Liver (tissue), 3 donors: ENCODE data around the gene COLEC12.

Experiments
- ATF3 ChIP-seq: IDR thresholded peaks from 2 replicates; pipeline ENCODE4 v1.6.1; 2016; ENCODE audit warnings: antibody characterized with exemption
- FOXA1 ChIP-seq: IDR thresholded peaks from 2 replicates; pipeline ENCODE4 v1.6.1; 2016; ENCODE audit warnings: antibody characterized with exemption
- GABPA ChIP-seq, 2 donors: IDR thresholded peaks in 1 of 2; conservative IDR thresholded peaks in 1 of 2; 2 replicates each; pipeline ENCODE4 v1.6.1; 2016; ENCODE audit warnings: antibody characterized with exemption in 2 of 2, mild to moderate bottlenecking in 1 of 2, moderate library complexity in 1 of 2
- HNF4G ChIP-seq: IDR thresholded peaks from 2 replicates; pipeline ENCODE4 v1.6.1; 2016; ENCODE audit warnings: antibody characterized with exemption
- MAX ChIP-seq: IDR thresholded peaks from 2 replicates; pipeline ENCODE4 v1.6.1; 2016; ENCODE audit warnings: antibody characterized with exemption
- RAD21 ChIP-seq, 2 donors: IDR thresholded peaks; 2 replicates each; pipeline ENCODE4 v1.6.1; 2016; ENCODE audit warnings: antibody characterized with exemption in 2 of 2, mild to moderate bottlenecking in 2 of 2
- REST ChIP-seq: IDR thresholded peaks from 2 replicates; pipeline ENCODE4 v1.6.1; 2016; ENCODE audit warnings: antibody characterized with exemption, mild to moderate bottlenecking
- TAF1 ChIP-seq: conservative IDR thresholded peaks from 2 replicates; pipeline ENCODE4 v1.6.1; 2016; ENCODE audit warnings: antibody characterized with exemption, mild to moderate bottlenecking
- YY1 ChIP-seq: IDR thresholded peaks from 2 replicates; pipeline ENCODE4 v1.6.1; 2016; ENCODE audit warnings: antibody characterized with exemption, mild to moderate bottlenecking
- ZBTB33 ChIP-seq: IDR thresholded peaks from 2 replicates; pipeline ENCODE4 v1.6.1; 2016; ENCODE audit warnings: antibody characterized with exemption
- TF ChIP-seq, protein P1 (sequence below): fragments of 150-350 bp; IDR thresholded peaks from 2 replicates; pipeline ENCODE4 v1.5.1; 2017; ENCODE audit warnings: improper control_type of control experiment, low read depth, low read length; ENCODE audit not compliant: missing input control
- donor health status: healthy.
- donor health status: healthy.

GRCh38 chr18:310042-310441 is 190.5 kb downstream of the COLEC12 start:
- TF ChIP-seq, protein P1, sequence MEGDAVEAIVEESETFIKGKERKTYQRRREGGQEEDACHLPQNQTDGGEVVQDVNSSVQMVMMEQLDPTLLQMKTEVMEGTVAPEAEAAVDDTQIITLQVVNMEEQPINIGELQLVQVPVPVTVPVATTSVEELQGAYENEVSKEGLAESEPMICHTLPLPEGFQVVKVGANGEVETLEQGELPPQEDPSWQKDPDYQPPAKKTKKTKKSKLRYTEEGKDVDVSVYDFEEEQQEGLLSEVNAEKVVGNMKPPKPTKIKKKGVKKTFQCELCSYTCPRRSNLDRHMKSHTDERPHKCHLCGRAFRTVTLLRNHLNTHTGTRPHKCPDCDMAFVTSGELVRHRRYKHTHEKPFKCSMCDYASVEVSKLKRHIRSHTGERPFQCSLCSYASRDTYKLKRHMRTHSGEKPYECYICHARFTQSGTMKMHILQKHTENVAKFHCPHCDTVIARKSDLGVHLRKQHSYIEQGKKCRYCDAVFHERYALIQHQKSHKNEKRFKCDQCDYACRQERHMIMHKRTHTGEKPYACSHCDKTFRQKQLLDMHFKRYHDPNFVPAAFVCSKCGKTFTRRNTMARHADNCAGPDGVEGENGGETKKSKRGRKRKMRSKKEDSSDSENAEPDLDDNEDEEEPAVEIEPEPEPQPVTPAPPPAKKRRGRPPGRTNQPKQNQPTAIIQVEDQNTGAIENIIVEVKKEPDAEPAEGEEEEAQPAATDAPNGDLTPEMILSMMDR = no peak
- TF ChIP-seq REST (no peak), ATF3 (no peak), RAD21 (IDR thresholded peaks at IDR 0.05) (no peak), TAF1 (no peak), FOXA1 (no peak), GABPA (IDR thresholded peaks at IDR 0.05 in 1 of 2, conservative IDR thresholded peaks at IDR 0.05 in 1 of 2) (no peak), MAX (no peak), HNF4G (no peak), ZBTB33 (no peak), YY1 (no peak)
